Stimulated activated CD8-positive, alpha-beta memory T cell treated with anti-CD3 and anti-CD28 coated beads, Interleukin-7, amount 100 ng/mL, for 48 hours (primary cell): ENCODE data around the gene ISLR.

Experiments
- DNase-seq, 2 donors: peaks; one replicate each; pipeline ENCODE4 v3.0.0-alpha.2; 2020; ENCODE audit warnings: low read depth in 1 of 2; ENCODE audit errors: extremely low read depth in 1 of 2

ISLR gene, protein sequence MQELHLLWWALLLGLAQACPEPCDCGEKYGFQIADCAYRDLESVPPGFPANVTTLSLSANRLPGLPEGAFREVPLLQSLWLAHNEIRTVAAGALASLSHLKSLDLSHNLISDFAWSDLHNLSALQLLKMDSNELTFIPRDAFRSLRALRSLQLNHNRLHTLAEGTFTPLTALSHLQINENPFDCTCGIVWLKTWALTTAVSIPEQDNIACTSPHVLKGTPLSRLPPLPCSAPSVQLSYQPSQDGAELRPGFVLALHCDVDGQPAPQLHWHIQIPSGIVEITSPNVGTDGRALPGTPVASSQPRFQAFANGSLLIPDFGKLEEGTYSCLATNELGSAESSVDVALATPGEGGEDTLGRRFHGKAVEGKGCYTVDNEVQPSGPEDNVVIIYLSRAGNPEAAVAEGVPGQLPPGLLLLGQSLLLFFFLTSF

GRCh38 chr15:74173380-74174218 lies at the start of gene ISLR:
ISLR (plus strand) TSS chr15:74173710; CDS start chr15:74174859, 1,149 bp downstream.
- DNase-seq: no peak

- no peak for DNase-seq
These were observed 49.3 kb upstream of the ISLR start for GRCh38 chr15:74124196-74124595.

DNA sequence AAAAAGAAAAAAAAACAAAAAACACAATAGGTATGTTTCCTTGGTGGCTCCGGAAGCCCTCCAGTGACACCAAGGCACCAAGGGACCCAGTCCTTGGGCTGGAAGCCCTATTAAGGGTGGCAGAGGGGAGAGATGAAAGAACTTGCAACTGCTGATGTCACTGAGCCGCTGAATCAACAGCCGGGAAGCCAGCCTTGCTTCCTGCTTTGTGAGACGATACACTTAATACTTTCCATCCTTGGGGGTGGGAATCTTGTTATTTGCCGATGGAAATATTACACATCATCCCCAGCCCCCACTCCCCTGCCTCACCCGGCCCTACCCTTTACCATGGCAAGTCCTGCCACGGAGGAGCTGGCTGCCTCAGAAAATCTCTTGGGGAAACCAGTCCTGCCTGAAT lies 48.8 kb upstream of the ISLR start:
- no peak for DNase-seq

- DNase-seq: peak; percentile 73 to 81
These were observed 46.1 kb upstream of the ISLR start for GRCh38 chr15:74127255-74127953.

- no peak for DNase-seq
These were observed 45.3 kb upstream of the ISLR start for GRCh38 chr15:74127954-74128784.

GRCh38 chr15:74128785-74129585 lies 44.5 kb upstream of the ISLR start:
- DNase-seq: no peak

- DNase-seq: no peak
These were observed 43.8 kb upstream of the ISLR start for GRCh38 chr15:74129586-74130154.

- DNase-seq: no peak
These were observed 43.2 kb upstream of the ISLR start, which contains the start of gene ISLR2 for GRCh38 chr15:74130155-74130848. ISLR2 (plus strand) TSS chr15:74130586; CDS start chr15:74132755, 2,169 bp downstream.

GRCh38 chr15:74130849-74131627 lies 42.5 kb upstream of the ISLR start:
- no peak for DNase-seq

DNA sequence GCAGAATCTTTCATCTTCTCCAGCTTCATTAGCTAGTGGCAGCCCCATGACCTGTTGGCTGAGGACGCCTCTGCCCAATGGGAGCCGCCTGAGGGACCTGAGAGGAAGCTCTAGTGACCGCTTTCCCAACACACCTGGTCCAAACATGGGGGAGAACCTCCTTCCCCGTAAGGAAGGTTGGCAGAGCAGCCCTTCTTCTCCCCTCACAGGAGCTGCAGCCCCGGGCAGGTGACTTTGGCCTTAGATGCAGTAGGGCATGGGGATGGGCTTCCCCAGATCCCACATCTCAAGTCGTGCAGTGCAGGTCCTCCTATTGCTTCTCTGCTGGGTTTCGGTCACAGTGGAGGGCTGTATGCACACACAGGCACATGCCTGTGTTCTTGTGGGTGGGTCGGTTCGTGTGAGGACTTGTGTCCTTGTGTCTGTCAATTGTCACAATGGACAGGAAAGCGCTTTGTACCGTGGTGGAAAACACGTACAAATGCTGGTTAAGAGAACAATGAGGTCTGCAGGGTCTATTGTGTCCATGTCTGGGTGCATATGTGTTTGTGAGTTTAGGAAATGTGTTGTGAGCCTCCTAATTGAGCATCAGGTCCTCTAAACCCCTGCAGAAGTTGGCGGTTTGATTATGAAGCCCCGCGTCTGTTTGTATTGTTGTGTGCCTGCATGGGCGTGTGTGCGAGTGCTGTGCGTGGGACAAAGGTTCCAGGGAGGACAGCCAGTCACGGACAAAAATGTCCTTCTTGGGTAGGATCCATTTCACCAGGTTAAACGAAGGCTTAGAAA lies 41.7 kb upstream of the ISLR start:
- no peak for DNase-seq

GRCh38 chr15:74132681-74133651 lies 40.5 kb upstream of the ISLR start:
- DNase-seq: no peak

GRCh38 chr15:74133694-74134386 lies 39.7 kb upstream of the ISLR start:
- no peak for DNase-seq

- no peak for DNase-seq
These were observed 39.0 kb upstream of the ISLR start for GRCh38 chr15:74134387-74135027.

DNA sequence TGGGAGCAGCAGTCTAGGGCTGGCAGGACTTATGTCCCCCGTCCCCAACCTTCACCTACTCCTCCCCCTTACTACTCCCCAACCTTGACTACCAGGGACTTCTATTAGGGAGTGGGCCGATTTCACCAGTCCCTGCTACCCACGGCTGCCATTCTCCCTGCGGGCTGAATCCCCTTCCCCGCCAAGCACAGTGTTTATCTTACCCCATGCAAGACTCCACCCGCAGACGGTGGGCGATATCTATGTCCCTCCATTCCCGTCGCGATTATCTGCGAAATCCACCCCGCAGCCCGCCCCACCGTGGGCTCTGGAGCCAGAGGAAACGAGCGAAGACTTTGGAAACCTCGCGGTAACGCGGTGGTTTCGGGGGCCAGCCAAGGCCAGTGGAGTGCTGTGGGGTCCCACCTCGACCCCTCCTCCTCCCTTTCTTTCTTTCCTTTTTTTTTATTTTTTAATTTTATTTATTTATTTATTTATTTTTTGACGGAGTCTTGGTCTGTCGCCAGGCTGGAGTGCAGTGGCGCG lies 38.4 kb upstream of the ISLR start:
- DNase-seq: no peak

- DNase-seq: no peak
These were observed 37.0 kb upstream of the ISLR start for GRCh38 chr15:74136540-74136813.
